HepG2 (cell line): ENCODE measurements around the gene ENAH. TPM values are rescaled to one million over a fixed set of nuclear protein-coding genes. Genes with fewer than 3 reads are reported as not detected.

ENCODE experiments used
- ATAC-seq: fragments of 200-7000 bp; cut with Tn5 transposase; 3 replicates; pipeline ENCODE4 v1.9.1; 2020; ENCODE audit warnings: mild to moderate bottlenecking, moderate library complexity
- BruUV-seq: library from RNA; stranded (reverse); fragments of 400-500 nt; replicated peaks from 2 replicates; lab custom pipeline; 2021; lab: Mats Ljungman, UMichigan
- CTCF ChIA-PET: fragments of 300-600 bp; formaldehyde crosslinking; extraction: SDS; loops from one replicate; lab custom pipeline; 2021; ENCODE audit warnings: low total read pairs, inconsistent platforms, low intra/inter-chr PET ratio; lab: Yijun Ruan, JAX
- POLR2A ChIA-PET: fragments of 350-600 bp; sonication (Branson Sonifier 250); formaldehyde crosslinking; loops from one replicate; lab custom pipeline; 2020; ENCODE audit warnings: antibody characterized with exemption, inconsistent platforms; lab: Yijun Ruan, JAX
- DNase-seq: peaks from one replicate; pipeline ENCODE4 v3.0.0-alpha.2; 2015; ENCODE audit warnings: low spot score
- FAIRE-seq: peaks from 3 replicates; lab custom pipeline; 2011; peaks lifted over from hg19 to GRCh38; lab: Jason Lieb, UNC
- H2AFZ ChIP-seq: one replicate; pipeline ENCODE4 v1.6.1; 2011; ENCODE audit warnings: low read length, inconsistent platforms
- H3K27ac ChIP-seq: fragments of 300-600 bp; 3 replicates; pipeline ENCODE4 v1.8.0; 2011; ENCODE audit warnings: mixed run types, mild to moderate bottlenecking, mixed read lengths, low read length, inconsistent platforms; ENCODE audit not compliant: insufficient read depth; ENCODE audit errors: extremely low read length
- H3K27me3 ChIP-seq, 2 experiments: fragments of 200-600 bp in 1 of 2; 2 replicates in 1 of 2; 3 replicates in 1 of 2; pipeline versions ENCODE4 v1.6.0 to v1.8.0; 2011; ENCODE audit warnings: low read length in 2 of 2, mild to moderate bottlenecking in 2 of 2, moderate library complexity in 2 of 2, inconsistent platforms in 1 of 2; ENCODE audit not compliant: insufficient read depth in 2 of 2, control insufficient read depth in 1 of 2
- H3K36me3 ChIP-seq, 2 experiments: fragments of 200-600 bp in 1 of 2; replicated peaks in 1 of 2; 2 replicates in 1 of 2; 3 replicates in 1 of 2; pipeline versions ENCODE4 v1.5.1 to v1.8.0; 2011; ENCODE audit warnings: low read length in 2 of 2, inconsistent platforms in 1 of 2; ENCODE audit not compliant: insufficient read depth in 2 of 2, control insufficient read depth in 1 of 2
- H3K4me1 ChIP-seq: 2 replicates; pipeline ENCODE4 v1.5.1; 2012; ENCODE audit warnings: low read length, inconsistent platforms; ENCODE audit not compliant: insufficient read depth
- H3K4me2 ChIP-seq: 2 replicates; pipeline ENCODE4 v1.6.0; 2011; ENCODE audit warnings: low read depth, low read length, inconsistent platforms
- H3K4me3 ChIP-seq, 3 experiments: fragments of 200-600 bp in 1 of 3; sonication (generic), shearing (Covaris generic) in 1 of 3; replicated peaks in 1 of 3; 2 replicates each; pipeline ENCODE4 v1.5.1; 2011 to 2016; ENCODE audit warnings: low read length in 3 of 3, inconsistent platforms in 2 of 3, low read depth in 2 of 3, mild to moderate bottlenecking in 2 of 3, control low read depth in 1 of 3, mixed read lengths in 1 of 3; ENCODE audit not compliant: insufficient read depth in 1 of 3
- H3K79me2 ChIP-seq: one replicate; pipeline ENCODE4 v1.6.1; 2011; ENCODE audit warnings: low read length, inconsistent platforms; ENCODE audit not compliant: insufficient read depth
- H3K9ac ChIP-seq: 2 replicates; pipeline ENCODE4 v1.6.0; 2011; ENCODE audit warnings: mild to moderate bottlenecking, low read depth, low read length, inconsistent platforms; ENCODE audit not compliant: insufficient read depth
- H3K9me3 ChIP-seq: 2 replicates; pipeline ENCODE4 v1.5.1; 2012; ENCODE audit warnings: mild to moderate bottlenecking, low read length
- H4K20me1 ChIP-seq: 2 replicates; pipeline ENCODE4 v1.6.0; 2011; ENCODE audit warnings: inconsistent platforms, mild to moderate bottlenecking, low read length, moderate library complexity; ENCODE audit not compliant: insufficient read depth
- BHLHE40 ChIP-seq: IDR thresholded peaks from 2 replicates; pipeline ENCODE4 v1.6.1; 2011; ENCODE audit warnings: low read length, improper control_type of control experiment
- GABPB1 ChIP-seq: IDR thresholded peaks from 2 replicates; pipeline ENCODE4 v1.6.1; 2016; ENCODE audit warnings: mild to moderate bottlenecking, missing genetic modification reagents, moderate library complexity, missing compliant biosample characterization
- HOXA7 ChIP-seq: sonication (generic); formaldehyde crosslinking; IDR thresholded peaks from 2 replicates; pipeline ENCODE4 v1.8.1; 2022; ENCODE audit warnings: mild to moderate bottlenecking, missing genetic modification reagents, moderate library complexity
- ISX ChIP-seq: sonication (generic); formaldehyde crosslinking; conservative IDR thresholded peaks from 2 replicates; pipeline ENCODE4 v1.5.0; 2020; ENCODE audit warnings: missing genetic modification reagents
- KDM3A ChIP-seq: IDR thresholded peaks from 2 replicates; pipeline ENCODE4 v1.6.1; 2018; ENCODE audit warnings: low read depth, missing compliant biosample characterization
- KDM6A ChIP-seq: IDR thresholded peaks from 2 replicates; pipeline ENCODE4 v1.6.1; 2016; ENCODE audit warnings: low read depth
- SOX13 ChIP-seq, 3 experiments: fragments of 450-650 bp in 1 of 3; sonication (generic) in 1 of 3; formaldehyde crosslinking in 1 of 3; IDR thresholded peaks in 2 of 3; conservative IDR thresholded peaks in 1 of 3; 2 replicates each; pipeline versions ENCODE4 v1.5.0 to v1.6.1; 2016 to 2020; ENCODE audit warnings: antibody characterized with exemption in 1 of 3, mild to moderate bottlenecking in 1 of 3, missing compliant biosample characterization in 1 of 3, missing genetic modification reagents in 1 of 3, moderate library complexity in 1 of 3
- SRSF9 ChIP-seq: fragments of 200-400 bp; formaldehyde crosslinking; IDR thresholded peaks from 2 replicates; pipeline ENCODE4 v1.6.1; 2018; ENCODE audit warnings: borderline replicate concordance, mild to moderate bottlenecking, low read depth, low read length; ENCODE audit not compliant: insufficient read depth, poor library complexity, severe bottlenecking
- TGIF2 ChIP-seq: IDR thresholded peaks from 2 replicates; pipeline ENCODE4 v1.6.1; 2016; ENCODE audit warnings: control low read depth, missing compliant biosample characterization
- ZBTB42 ChIP-seq: sonication (generic); formaldehyde crosslinking; IDR thresholded peaks from 2 replicates; pipeline ENCODE4 v1.5.0; 2020; ENCODE audit warnings: mild to moderate bottlenecking, missing genetic modification reagents
- ZNF432 ChIP-seq: sonication (generic); formaldehyde crosslinking; IDR thresholded peaks from 2 replicates; pipeline ENCODE4 v1.5.0; 2020; ENCODE audit warnings: missing genetic modification reagents, mild to moderate bottlenecking, borderline replicate concordance
- ZNF569 ChIP-seq: sonication (generic); formaldehyde crosslinking; IDR thresholded peaks from 2 replicates; pipeline ENCODE4 v1.5.0; 2020; ENCODE audit warnings: mild to moderate bottlenecking, missing genetic modification reagents, moderate library complexity, borderline replicate concordance
- ZNF605 ChIP-seq: sonication (generic); formaldehyde crosslinking; IDR thresholded peaks from 2 replicates; pipeline ENCODE4 v1.8.0; 2022; ENCODE audit warnings: mild to moderate bottlenecking, missing genetic modification reagents
- ZNF788 ChIP-seq: sonication (generic); formaldehyde crosslinking; IDR thresholded peaks from 2 replicates; pipeline ENCODE4 v1.5.0; 2020; ENCODE audit warnings: mild to moderate bottlenecking, missing genetic modification reagents, borderline replicate concordance
- ZNF883 ChIP-seq: sonication (generic); formaldehyde crosslinking; IDR thresholded peaks from 2 replicates; pipeline ENCODE4 v1.5.1; 2020; ENCODE audit warnings: mild to moderate bottlenecking, missing genetic modification reagents; ENCODE audit errors: not compliant biosample characterization
- WGBS: methylation state at CpG from one replicate; pipeline ENCODE4 v1.1.6; 2017; ENCODE audit warnings: low lambda C conversion rate; 5-methylcytosine and 5-hydroxymethylcytosine counted together
- in situ Hi-C: cut with HindIII; loops from 2 replicates; pipeline ENCODE4 v1.10.0; 2017; ENCODE audit warnings: low pct_unique_long_range_greater_than_20kb; ENCODE audit not compliant: extremely low pct_ligation_motif_present
- intact Hi-C: fragments of 100-400 bp; cut with micrococcal nuclease; formaldehyde crosslinking; loops from one replicate; pipeline ENCODE4 v1.10.0; 2022; ENCODE audit not compliant: unreplicated experiment
- polyA plus RNA-seq, 8 experiments: library from polyadenylated mRNA; depleted of rRNA in 3 of 8; stranded (reverse) in 7 of 8; unstranded in 1 of 8; fragments of >200 nt; fragmentation: Illumina TruSeq in 4 of 8; extraction: Trizol in 4 of 8; gene quantifications; 2 replicates each; pipeline versions ENCODE4 v1.2.1 to v1.2.3, GENCODE V29; 2011 to 2016; ENCODE audit warnings: low read depth in 4 of 8, missing spikeins in 1 of 8, mixed read lengths in 1 of 8; ENCODE audit not compliant: insufficient read depth in 1 of 8
- total RNA-seq, 5 experiments: library from RNA; depleted of rRNA; stranded (reverse); fragments of >200 nt; fragmentation: Illumina TruSeq; extraction: Trizol; gene quantifications; 2 replicates each; pipeline ENCODE4 v1.2.3, GENCODE V29; 2016; ENCODE audit warnings: low read depth in 1 of 5
- TF ChIP-seq, protein P1 (sequence below): sonication (generic); formaldehyde crosslinking; conservative IDR thresholded peaks from 2 replicates; pipeline ENCODE4 v1.8.0; 2022; ENCODE audit warnings: missing genetic modification reagents
- TF ChIP-seq, protein P2 (sequence below): IDR thresholded peaks from 2 replicates; pipeline ENCODE4 v1.6.1; 2018; ENCODE audit warnings: missing genetic modification reagents, mild to moderate bottlenecking, missing compliant biosample characterization
- TF ChIP-seq, protein P3 (sequence below): sonication (generic); formaldehyde crosslinking; IDR thresholded peaks from 2 replicates; pipeline ENCODE4 v1.5.0; 2020; ENCODE audit warnings: mild to moderate bottlenecking, missing genetic modification reagents, borderline replicate concordance

The ENAH gene
- total and polyA plus RNA-seq, 2 of the 13 experiments (the other 11 are each of a cell fraction or from before 2014, with no cell fraction given), result 22.1 to 58.3 TPM

DNA sequence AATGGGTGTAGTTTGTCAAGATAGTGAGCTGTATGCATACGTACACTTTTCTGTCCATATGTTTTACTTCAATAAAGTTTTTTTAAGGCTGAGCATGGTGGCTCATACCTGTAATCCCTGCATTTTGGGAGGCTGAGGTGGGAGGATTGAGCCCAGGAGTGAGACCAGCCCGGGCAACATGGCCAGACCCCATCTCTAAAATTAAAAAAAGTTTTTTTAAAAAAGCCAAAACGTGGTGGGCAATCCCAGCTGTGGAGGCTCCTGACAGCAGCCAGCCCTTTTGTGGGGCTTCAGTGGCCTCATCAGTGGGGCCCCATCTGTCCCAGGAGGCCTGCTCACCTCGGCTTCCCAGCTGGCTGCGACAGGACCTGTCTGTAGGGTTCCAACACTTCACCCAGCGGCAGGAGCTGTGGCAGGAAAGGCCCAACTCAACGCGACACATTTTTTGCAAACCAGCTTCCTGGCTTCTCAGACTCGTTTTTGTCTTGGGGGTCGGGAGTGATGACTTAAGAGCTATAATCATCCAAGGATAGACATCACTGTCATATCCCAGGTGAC, 168.2 kb downstream of the ENAH start:
- no peak overlapping the region for H3K27ac ChIP-seq
- WGBS, result 49% methylated on average over 10 of the region's 10 CpGs
- H3K36me3 ChIP-seq, result no peaks in the 10 kb centered on the region
- H3K27me3 ChIP-seq, result peaks cover 1 to 2% of the 10 kb centered on the region in 2 experiments; a peak in 1 of 5 replicates
- H3K4me1 ChIP-seq, result no peaks in the 10 kb centered on the region
- in situ Hi-C loops (no loop called here), intact Hi-C loops (no loop called here)
- H3K79me2 ChIP-seq, result no peaks in the 10 kb centered on the region
- TF ChIP-seq, protein P1, sequence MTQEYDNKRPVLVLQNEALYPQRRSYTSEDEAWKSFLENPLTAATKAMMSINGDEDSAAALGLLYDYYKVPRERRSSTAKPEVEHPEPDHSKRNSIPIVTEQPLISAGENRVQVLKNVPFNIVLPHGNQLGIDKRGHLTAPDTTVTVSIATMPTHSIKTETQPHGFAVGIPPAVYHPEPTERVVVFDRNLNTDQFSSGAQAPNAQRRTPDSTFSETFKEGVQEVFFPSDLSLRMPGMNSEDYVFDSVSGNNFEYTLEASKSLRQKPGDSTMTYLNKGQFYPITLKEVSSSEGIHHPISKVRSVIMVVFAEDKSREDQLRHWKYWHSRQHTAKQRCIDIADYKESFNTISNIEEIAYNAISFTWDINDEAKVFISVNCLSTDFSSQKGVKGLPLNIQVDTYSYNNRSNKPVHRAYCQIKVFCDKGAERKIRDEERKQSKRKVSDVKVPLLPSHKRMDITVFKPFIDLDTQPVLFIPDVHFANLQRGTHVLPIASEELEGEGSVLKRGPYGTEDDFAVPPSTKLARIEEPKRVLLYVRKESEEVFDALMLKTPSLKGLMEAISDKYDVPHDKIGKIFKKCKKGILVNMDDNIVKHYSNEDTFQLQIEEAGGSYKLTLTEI (CRISPR knock-in tag), result no peak
- TF ChIP-seq, protein P2, sequence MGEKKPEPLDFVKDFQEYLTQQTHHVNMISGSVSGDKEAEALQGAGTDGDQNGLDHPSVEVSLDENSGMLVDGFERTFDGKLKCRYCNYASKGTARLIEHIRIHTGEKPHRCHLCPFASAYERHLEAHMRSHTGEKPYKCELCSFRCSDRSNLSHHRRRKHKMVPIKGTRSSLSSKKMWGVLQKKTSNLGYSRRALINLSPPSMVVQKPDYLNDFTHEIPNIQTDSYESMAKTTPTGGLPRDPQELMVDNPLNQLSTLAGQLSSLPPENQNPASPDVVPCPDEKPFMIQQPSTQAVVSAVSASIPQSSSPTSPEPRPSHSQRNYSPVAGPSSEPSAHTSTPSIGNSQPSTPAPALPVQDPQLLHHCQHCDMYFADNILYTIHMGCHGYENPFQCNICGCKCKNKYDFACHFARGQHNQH, result no peak
- TF ChIP-seq, protein P3, sequence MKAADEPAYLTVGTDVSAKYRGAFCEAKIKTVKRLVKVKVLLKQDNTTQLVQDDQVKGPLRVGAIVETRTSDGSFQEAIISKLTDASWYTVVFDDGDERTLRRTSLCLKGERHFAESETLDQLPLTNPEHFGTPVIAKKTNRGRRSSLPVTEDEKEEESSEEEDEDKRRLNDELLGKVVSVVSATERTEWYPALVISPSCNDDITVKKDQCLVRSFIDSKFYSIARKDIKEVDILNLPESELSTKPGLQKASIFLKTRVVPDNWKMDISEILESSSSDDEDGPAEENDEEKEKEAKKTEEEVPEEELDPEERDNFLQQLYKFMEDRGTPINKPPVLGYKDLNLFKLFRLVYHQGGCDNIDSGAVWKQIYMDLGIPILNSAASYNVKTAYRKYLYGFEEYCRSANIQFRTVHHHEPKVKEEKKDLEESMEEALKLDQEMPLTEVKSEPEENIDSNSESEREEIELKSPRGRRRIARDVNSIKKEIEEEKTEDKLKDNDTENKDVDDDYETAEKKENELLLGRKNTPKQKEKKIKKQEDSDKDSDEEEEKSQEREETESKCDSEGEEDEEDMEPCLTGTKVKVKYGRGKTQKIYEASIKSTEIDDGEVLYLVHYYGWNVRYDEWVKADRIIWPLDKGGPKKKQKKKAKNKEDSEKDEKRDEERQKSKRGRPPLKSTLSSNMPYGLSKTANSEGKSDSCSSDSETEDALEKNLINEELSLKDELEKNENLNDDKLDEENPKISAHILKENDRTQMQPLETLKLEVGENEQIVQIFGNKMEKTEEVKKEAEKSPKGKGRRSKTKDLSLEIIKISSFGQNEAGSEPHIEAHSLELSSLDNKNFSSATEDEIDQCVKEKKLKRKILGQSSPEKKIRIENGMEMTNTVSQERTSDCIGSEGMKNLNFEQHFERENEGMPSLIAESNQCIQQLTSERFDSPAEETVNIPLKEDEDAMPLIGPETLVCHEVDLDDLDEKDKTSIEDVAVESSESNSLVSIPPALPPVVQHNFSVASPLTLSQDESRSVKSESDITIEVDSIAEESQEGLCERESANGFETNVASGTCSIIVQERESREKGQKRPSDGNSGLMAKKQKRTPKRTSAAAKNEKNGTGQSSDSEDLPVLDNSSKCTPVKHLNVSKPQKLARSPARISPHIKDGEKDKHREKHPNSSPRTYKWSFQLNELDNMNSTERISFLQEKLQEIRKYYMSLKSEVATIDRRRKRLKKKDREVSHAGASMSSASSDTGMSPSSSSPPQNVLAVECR (CRISPR knock-in tag), result no peak
- no peak for TF ChIP-seq ZNF788 (CRISPR knock-in tag)
- no peak for TF ChIP-seq ZNF432 (CRISPR knock-in tag)
- no peak for TF ChIP-seq TGIF2
- TF ChIP-seq GABPB1 (CRISPR knock-in tag), result no peak
- no peak for TF ChIP-seq ZNF605 (CRISPR knock-in tag)
- no peak for TF ChIP-seq SOX13 (IDR thresholded peaks at IDR 0.05)
- no peak for TF ChIP-seq SOX13 (CRISPR knock-in tag; conservative IDR thresholded peaks at IDR 0.05 in 1 of 2, IDR thresholded peaks at IDR 0.05 in 1 of 2)
- TF ChIP-seq KDM3A, result no peak
- no peak for TF ChIP-seq KDM6A (CRISPR knock-in tag)
- no peak for TF ChIP-seq SRSF9
- TF ChIP-seq ZBTB42, result no peak
- TF ChIP-seq ZNF883 (CRISPR knock-in tag), result no peak
- TF ChIP-seq ZNF569 (CRISPR knock-in tag), result no peak
- no peak for TF ChIP-seq HOXA7 (CRISPR knock-in tag)
- no peak for TF ChIP-seq ISX (CRISPR knock-in tag)
- TF ChIP-seq BHLHE40, result no peak
- POLR2A ChIA-PET, result no interaction called here
- CTCF ChIA-PET, result interaction anchor here (1.7 kb wide), 1 partner anchor 9 kb away, joined by 4 read pairs; no protein-coding TSS in a partner anchor
- DNase-seq, result no peak
- H2AFZ ChIP-seq, result no peak overlapping the region
- H3K4me2 ChIP-seq, result no peak overlapping the region
- BruUV-seq, result no TSS peak
- H4K20me1 ChIP-seq, result no peaks in the 10 kb centered on the region
- no peak overlapping the region for H3K4me3 ChIP-seq
- FAIRE-seq, result no peak
- H3K9me3 ChIP-seq, result no peaks in the 10 kb centered on the region
- no peak overlapping the region for H3K9ac ChIP-seq
- ATAC-seq, result peak; percentile 11; the same call in 2 of the 3 replicates
